HG02938 (cell line): ENCODE data around the gene ANKRD49.

Source experiments
- ATAC-seq: cut with Tn5 transposase; IDR thresholded peaks from one replicate; pipeline ENCODE4 v1.9.1; 2021; ENCODE audit warnings: mild to moderate bottlenecking, moderate library complexity; ENCODE audit not compliant: unreplicated experiment

Gene ANKRD49, protein sequence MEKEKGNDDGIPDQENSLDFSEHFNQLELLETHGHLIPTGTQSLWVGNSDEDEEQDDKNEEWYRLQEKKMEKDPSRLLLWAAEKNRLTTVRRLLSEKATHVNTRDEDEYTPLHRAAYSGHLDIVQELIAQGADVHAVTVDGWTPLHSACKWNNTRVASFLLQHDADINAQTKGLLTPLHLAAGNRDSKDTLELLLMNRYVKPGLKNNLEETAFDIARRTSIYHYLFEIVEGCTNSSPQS

GRCh38 chr11:94493281-94494125, at the start of gene ANKRD49, which contains the start of gene MRE11:
ANKRD49 (plus strand) TSS chr11:94493984; CDS start chr11:94496694, 2,710 bp downstream.
MRE11 (minus strand) TSS chr11:94493844; CDS start chr11:94492801, 1,043 bp downstream.
- peak; percentile 99 for ATAC-seq

GRCh38 chr11:94445641-94446040, 48.1 kb upstream of the ANKRD49 start:
- no peak for ATAC-seq

- ATAC-seq = no peak
These were observed 46.6 kb upstream of the ANKRD49 start for GRCh38 chr11:94447149-94447548.

- ATAC-seq = no peak
These were observed 44.8 kb upstream of the ANKRD49 start for GRCh38 chr11:94449029-94449428.

DNA sequence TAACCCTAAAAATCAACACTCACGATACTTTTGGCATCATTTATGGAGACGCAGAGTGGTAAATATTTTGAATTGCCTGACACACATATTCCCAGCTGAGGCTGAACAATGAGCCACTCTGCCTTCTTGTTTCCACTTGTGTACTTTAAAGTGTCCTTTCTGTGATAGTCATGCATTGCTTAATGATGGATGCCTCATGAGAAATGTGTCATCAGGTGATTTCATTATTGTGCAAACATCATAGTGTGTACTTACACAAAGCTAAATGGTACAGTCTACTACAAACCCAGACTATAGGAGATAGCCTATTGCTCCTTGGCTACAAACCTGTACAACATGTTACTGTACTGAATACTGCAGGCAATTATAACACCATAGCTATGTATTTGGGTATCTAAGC, 44.3 kb upstream of the ANKRD49 start:
- ATAC-seq = no peak

- no peak for ATAC-seq
These were observed 43.7 kb upstream of the ANKRD49 start for GRCh38 chr11:94450048-94450447.

- ATAC-seq = no peak
These were observed 40.8 kb upstream of the ANKRD49 start for GRCh38 chr11:94452988-94453387.

DNA sequence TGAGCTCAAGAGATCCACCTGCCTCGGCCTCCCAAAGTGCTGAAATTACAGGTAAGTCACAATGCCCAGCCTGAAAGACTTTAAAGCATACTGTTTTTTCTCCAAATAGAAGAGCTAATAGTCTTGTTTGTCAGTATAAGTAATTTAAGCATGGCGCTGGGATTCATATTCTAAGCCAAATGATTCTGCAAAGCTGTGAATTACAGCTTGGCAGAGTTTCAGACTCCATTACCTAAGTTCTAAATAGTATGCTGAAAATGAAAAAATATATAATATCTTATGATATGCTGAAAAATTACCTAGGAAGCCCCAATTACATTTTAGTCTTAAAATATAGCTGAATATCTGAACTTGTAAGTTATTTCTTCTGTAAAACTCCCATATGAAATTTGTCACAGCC, 39.5 kb upstream of the ANKRD49 start:
- ATAC-seq = no peak

DNA sequence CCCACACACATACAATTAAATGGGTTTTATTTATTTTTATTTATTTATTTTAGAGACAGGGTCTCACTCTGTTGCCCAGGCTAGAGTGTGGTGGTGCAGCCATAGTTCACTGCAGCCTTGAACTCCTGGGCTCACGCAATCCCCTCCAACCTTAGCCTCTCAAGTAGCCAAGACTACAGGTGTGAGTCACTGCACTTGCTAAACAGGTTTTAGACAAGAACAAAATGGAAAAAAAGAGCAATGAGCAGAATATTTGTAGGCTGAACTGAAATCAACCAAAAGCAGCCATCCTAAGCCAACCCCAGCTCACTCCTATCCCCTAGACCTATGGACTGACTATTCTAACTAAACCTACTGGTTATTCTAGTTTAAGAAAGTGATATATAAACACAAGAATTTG, 37.9 kb upstream of the ANKRD49 start:
- ATAC-seq = no peak

- ATAC-seq = no peak
These were observed 36.4 kb upstream of the ANKRD49 start for GRCh38 chr11:94457118-94458029.

DNA sequence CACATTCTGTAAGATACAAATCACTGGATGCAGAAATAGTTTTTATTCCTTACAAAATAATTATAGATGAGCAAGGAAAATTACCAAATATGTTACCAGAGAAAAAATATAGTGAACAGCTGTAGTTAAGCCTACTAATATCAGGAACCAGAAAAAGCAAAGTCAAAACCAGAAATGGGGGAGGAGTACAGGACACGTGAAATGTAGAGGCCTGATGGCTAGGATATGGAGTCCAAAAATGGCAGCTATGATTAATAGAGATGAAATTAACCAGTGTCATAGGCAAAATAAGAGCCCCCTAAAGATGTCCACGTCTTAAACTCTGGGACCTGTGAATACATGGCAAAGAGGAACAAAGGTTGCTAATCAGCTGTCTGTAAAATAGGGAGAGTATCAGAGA, 34.2 kb upstream of the ANKRD49 start:
- ATAC-seq = no peak

- ATAC-seq = peak; percentile 94
These were observed 24.4 kb upstream of the ANKRD49 start for GRCh38 chr11:94469416-94469815.

- ATAC-seq = peak; percentile 66
These were observed 20.6 kb upstream of the ANKRD49 start for GRCh38 chr11:94472916-94473799.

- no peak for ATAC-seq
These were observed 16.2 kb upstream of the ANKRD49 start for GRCh38 chr11:94477624-94478023.

DNA sequence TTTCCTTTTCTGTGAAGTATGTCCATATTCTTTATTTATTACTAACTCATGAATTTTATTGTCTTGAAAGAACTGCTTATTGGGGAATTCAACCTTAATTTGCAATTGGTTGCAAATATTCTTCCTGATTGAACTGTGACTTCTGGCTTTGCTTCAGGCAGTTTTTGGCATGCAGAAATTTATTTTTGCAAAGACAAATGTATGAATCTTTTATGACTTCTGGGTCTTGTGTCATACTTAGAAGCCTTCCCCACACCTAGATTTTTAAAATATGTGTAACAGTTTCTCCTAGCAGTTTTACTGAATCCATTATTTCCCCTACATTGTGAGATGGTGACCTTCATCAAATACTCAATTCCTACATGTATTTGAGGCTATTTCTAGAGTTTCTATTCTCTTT, 12.4 kb upstream of the ANKRD49 start:
- ATAC-seq = no peak

DNA sequence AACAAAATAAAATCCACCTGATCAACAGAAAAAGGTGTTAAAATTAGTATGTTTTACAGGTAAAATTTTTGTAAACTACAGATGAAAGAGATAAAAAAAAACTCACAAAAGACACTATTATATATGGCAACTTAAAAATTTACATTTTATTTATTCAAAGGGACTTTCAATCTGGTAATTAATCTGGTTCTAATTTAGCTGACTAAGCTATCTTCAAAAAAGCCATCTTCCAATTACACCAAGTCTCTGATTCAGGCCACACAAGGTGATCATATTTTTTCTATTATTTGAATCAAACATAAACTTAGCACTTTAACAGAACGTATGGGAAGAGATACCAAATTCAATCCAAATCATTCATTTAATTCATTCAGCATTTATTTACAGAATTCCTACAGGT, 7.7 kb upstream of the ANKRD49 start:
- no peak for ATAC-seq

DNA sequence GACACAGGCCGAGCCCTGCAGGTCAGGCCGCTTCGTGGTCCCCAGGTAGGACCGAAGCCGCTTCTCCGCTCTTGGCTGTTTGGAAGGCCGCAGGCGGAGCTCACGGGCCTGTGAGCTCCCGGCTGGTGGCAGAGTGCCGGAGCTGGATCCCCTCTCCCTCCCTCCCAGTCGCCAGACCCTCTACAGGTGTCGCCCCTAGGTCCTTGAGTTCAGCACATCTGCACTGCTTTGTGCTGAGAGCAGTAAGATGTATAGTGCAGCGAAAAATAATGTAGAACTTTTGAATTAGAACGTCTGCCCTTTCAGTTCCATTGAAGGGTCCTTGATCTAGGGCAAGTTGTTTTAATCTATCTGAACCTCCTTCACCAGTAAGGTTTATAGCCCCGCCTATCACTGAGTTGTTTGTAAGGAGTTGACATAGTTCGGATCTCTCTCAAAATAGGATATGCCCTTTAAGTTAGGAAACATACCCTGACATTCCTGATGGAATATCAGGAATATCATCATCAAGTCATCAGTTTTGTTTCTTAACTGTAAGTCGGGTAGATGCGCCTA, 419 bp downstream of the ANKRD49 start:
- peak; percentile 61 for ATAC-seq

GRCh38 chr11:94500181-94500580, 6.4 kb downstream of the ANKRD49 start:
- no peak for ATAC-seq

DNA sequence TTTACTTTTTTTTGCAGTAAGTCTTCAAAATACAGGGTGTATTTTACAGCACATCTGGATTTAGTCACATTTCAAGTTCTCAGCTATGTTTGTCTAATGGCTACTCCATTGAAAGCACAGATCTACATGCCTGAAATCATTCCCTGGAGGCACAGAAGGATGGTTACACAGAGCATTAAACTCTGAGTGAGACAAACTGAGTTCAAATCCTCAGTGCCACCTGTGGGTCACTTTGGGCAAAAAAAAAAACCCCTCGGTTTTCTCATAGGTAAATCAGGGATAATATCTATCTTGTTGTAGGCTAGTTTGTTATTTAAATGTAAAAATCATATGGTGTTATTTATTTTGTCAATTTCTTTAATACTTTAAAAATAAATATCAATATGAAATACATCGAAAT, 7.7 kb downstream of the ANKRD49 start:
- ATAC-seq = no peak
